ENCODE measurements around the gene LAPTM5.

LAPTM5 gene

GRCh38 chr1:30687886-30688285 lies 69.7 kb downstream of the LAPTM5 start:
- in situ Hi-C loops (cut with HindIII; ENCODE audit: low sequenced_read_pairs): loop anchor here (25.0 kb wide), 1 partner anchor 1451 kb away; the partner anchor contains the start of genes MECR and PTPRU

- in situ Hi-C loops (cut with HindIII; ENCODE audit: low sequenced_read_pairs): loop anchor here (25.0 kb wide), 1 partner anchor 1449 kb away; the partner anchor contains the start of genes MECR and PTPRU
Observed at GRCh38 chr1:30686236-30686935, 71.2 kb downstream of the LAPTM5 start.

- in situ Hi-C loops (cut with HindIII; ENCODE audit: low sequenced_read_pairs): loop anchor here (25.0 kb wide), 1 partner anchor 1448 kb away; the partner anchor contains the start of genes MECR and PTPRU
Observed at GRCh38 chr1:30685796-30686165, 71.8 kb downstream of the LAPTM5 start.

- in situ Hi-C loops (cut with HindIII; ENCODE audit: low sequenced_read_pairs): loop anchor here (25.0 kb wide), 1 partner anchor 1448 kb away; the partner anchor contains the start of genes MECR and PTPRU
Observed at GRCh38 chr1:30684881-30685795, 72.4 kb downstream of the LAPTM5 start.

GRCh38 chr1:30684259-30684658 lies 73.3 kb downstream of the LAPTM5 start:
- in situ Hi-C loops (cut with HindIII; ENCODE audit: low sequenced_read_pairs): loop anchor here (25.0 kb wide), 1 partner anchor 1447 kb away; the partner anchor contains the start of genes MECR and PTPRU

- in situ Hi-C loops (cut with HindIII; ENCODE audit: low sequenced_read_pairs): loop anchor here (25.0 kb wide), 1 partner anchor 1446 kb away; the partner anchor contains the start of genes MECR and PTPRU
Observed at GRCh38 chr1:30683699-30684098, 73.9 kb downstream of the LAPTM5 start.

Data from endothelial cell of hepatic sinusoid (primary cell).